Hepatocyte (in vitro differentiated cells): ENCODE measurements around the gene NKAIN1.

ENCODE experiments used
- EZH2 ChIP-seq: fragments of 200-600 bp; sonication (generic); IDR thresholded peaks from 2 replicates; pipeline ENCODE4 v1.6.1; 2016; ENCODE audit warnings: antibody characterized with exemption, mild to moderate bottlenecking, borderline replicate concordance
- EZH2phosphoT487 ChIP-seq: fragments of 200-600 bp; sonication (generic); IDR thresholded peaks from one replicate; pipeline ENCODE4 v1.6.1; 2018; ENCODE audit warnings: antibody characterized with exemption, mild to moderate bottlenecking, low read depth, moderate library complexity; ENCODE audit not compliant: unreplicated experiment, severe bottlenecking
- TF ChIP-seq, protein P1 (sequence below): fragments of 200-600 bp; sonication (generic); IDR thresholded peaks from 2 replicates; pipeline ENCODE4 v1.5.1; 2016; ENCODE audit warnings: antibody characterized with exemption, mild to moderate bottlenecking; ENCODE audit not compliant: poor library complexity

GRCh38 chr1:31238986-31239613 lies 587 bp downstream of the NKAIN1 start:
- TF ChIP-seq, protein P1, sequence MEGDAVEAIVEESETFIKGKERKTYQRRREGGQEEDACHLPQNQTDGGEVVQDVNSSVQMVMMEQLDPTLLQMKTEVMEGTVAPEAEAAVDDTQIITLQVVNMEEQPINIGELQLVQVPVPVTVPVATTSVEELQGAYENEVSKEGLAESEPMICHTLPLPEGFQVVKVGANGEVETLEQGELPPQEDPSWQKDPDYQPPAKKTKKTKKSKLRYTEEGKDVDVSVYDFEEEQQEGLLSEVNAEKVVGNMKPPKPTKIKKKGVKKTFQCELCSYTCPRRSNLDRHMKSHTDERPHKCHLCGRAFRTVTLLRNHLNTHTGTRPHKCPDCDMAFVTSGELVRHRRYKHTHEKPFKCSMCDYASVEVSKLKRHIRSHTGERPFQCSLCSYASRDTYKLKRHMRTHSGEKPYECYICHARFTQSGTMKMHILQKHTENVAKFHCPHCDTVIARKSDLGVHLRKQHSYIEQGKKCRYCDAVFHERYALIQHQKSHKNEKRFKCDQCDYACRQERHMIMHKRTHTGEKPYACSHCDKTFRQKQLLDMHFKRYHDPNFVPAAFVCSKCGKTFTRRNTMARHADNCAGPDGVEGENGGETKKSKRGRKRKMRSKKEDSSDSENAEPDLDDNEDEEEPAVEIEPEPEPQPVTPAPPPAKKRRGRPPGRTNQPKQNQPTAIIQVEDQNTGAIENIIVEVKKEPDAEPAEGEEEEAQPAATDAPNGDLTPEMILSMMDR: no peak
- no peak for TF ChIP-seq EZH2phosphoT487
- TF ChIP-seq EZH2: no peak
